Mesenchymal stem cell (in vitro differentiated cells and primary cell): ENCODE results near the gene TAPBP.
"Not testable (repeated sequence)": the region's sequence is repeated elsewhere in the genome, so short reads cannot be mapped to it uniquely, and the experiment has no call there.

Source experiments
- DNase-seq: peaks from one replicate; pipeline ENCODE4 v3.0.0-alpha.2; 2013
- H2AFZ ChIP-seq: one replicate; pipeline ENCODE4 v1.6.1; 2013; ENCODE audit warnings: low read depth, mild to moderate bottlenecking, control low read depth, inconsistent platforms, low read length, moderate library complexity
- H2AK5ac ChIP-seq: 2 replicates; pipeline ENCODE4 v1.6.1; 2013; ENCODE audit warnings: low read length, moderate library complexity, mild to moderate bottlenecking, inconsistent platforms; ENCODE audit not compliant: severe bottlenecking
- H2BK120ac ChIP-seq: one replicate; pipeline ENCODE4 v1.6.1; 2013; ENCODE audit warnings: low read depth, mild to moderate bottlenecking, inconsistent platforms, low read length, moderate library complexity
- H2BK12ac ChIP-seq, 2 experiments: one replicate each; pipeline ENCODE4 v1.6.1; 2013; ENCODE audit warnings: inconsistent platforms in 2 of 2, low read length in 2 of 2, mild to moderate bottlenecking in 2 of 2, moderate library complexity in 2 of 2, control low read depth in 1 of 2
- H2BK15ac ChIP-seq: one replicate; pipeline ENCODE4 v1.6.1; 2013; ENCODE audit warnings: mild to moderate bottlenecking, low read depth, inconsistent platforms; ENCODE audit not compliant: poor library complexity, severe bottlenecking
- H2BK5ac ChIP-seq: 2 replicates; pipeline ENCODE4 v1.6.1; 2013; ENCODE audit warnings: low read depth, mild to moderate bottlenecking, low read length, control low read depth, inconsistent platforms; ENCODE audit not compliant: poor library complexity, severe bottlenecking
- H3K14ac ChIP-seq, 2 experiments: one replicate each; pipeline ENCODE4 v1.6.1; 2013; ENCODE audit warnings: inconsistent platforms in 2 of 2, low read length in 2 of 2, control low read depth in 1 of 2, mild to moderate bottlenecking in 1 of 2, moderate library complexity in 1 of 2
- H3K18ac ChIP-seq, 2 experiments: one replicate each; pipeline ENCODE4 v1.6.1; 2013; ENCODE audit warnings: inconsistent platforms in 2 of 2, low read length in 2 of 2, control low read depth in 1 of 2, low read depth in 1 of 2, mild to moderate bottlenecking in 1 of 2
- H3K23ac ChIP-seq, 2 experiments: one replicate each; pipeline ENCODE4 v1.6.1; 2013; ENCODE audit warnings: inconsistent platforms in 2 of 2, low read length in 2 of 2, mild to moderate bottlenecking in 2 of 2, moderate library complexity in 2 of 2, control low read depth in 1 of 2
- H3K27ac ChIP-seq: 2 replicates; pipeline ENCODE4 v1.5.1; 2013; ENCODE audit warnings: mild to moderate bottlenecking, moderate library complexity, low read length, control low read depth, inconsistent platforms; ENCODE audit not compliant: poor library complexity, severe bottlenecking
- H3K27me3 ChIP-seq, 2 experiments: 2 replicates each; pipeline versions ENCODE4 v1.6.1 to v1.7.0; 2013; ENCODE audit warnings: low read length in 2 of 2, mild to moderate bottlenecking in 2 of 2, moderate library complexity in 2 of 2, control low read depth in 1 of 2, inconsistent platforms in 1 of 2; ENCODE audit not compliant: control insufficient read depth in 1 of 2, insufficient read depth in 1 of 2
- H3K36me3 ChIP-seq, 2 experiments: 2 replicates each; pipeline versions ENCODE4 v1.6.1 to v1.7.0; 2013; ENCODE audit warnings: low read length in 2 of 2, control low read depth in 1 of 2, inconsistent platforms in 1 of 2, low read depth in 1 of 2, mild to moderate bottlenecking in 1 of 2; ENCODE audit not compliant: insufficient read depth in 2 of 2, control insufficient read depth in 1 of 2
- H3K4ac ChIP-seq, 2 experiments: one replicate each; pipeline ENCODE4 v1.6.1; 2013; ENCODE audit warnings: inconsistent platforms in 2 of 2, low read length in 2 of 2, mild to moderate bottlenecking in 2 of 2, moderate library complexity in 2 of 2, control low read depth in 1 of 2, low read depth in 1 of 2
- H3K4me1 ChIP-seq: 2 replicates; pipeline ENCODE4 v1.6.1; 2013; ENCODE audit warnings: low read depth, low read length, control low read depth; ENCODE audit not compliant: control insufficient read depth, insufficient read depth
- H3K4me2 ChIP-seq: 2 replicates; pipeline ENCODE4 v1.6.1; 2013; ENCODE audit warnings: low read length, mild to moderate bottlenecking, inconsistent platforms; ENCODE audit not compliant: poor library complexity, severe bottlenecking
- H3K4me3 ChIP-seq, 2 experiments: 2 replicates each; pipeline versions ENCODE4 v1.5.1 to v1.7.0; 2013; ENCODE audit warnings: low read length in 2 of 2, mild to moderate bottlenecking in 2 of 2, control low read depth in 1 of 2, low read depth in 1 of 2; ENCODE audit not compliant: insufficient read depth in 1 of 2
- H3K79me1 ChIP-seq: replicated peaks from 2 replicates; pipeline ENCODE4 v1.6.1; 2013; ENCODE audit warnings: mild to moderate bottlenecking, control low read depth, low read length, inconsistent platforms; ENCODE audit not compliant: poor library complexity, severe bottlenecking
- H3K9ac ChIP-seq: 2 replicates; pipeline ENCODE4 v1.7.0; 2013; ENCODE audit warnings: mild to moderate bottlenecking, low read length, moderate library complexity
- H3K9me3 ChIP-seq: 2 replicates; pipeline ENCODE4 v1.7.0; 2013; ENCODE audit warnings: mild to moderate bottlenecking, low read length; ENCODE audit not compliant: control insufficient read depth
- H4K8ac ChIP-seq: one replicate; pipeline ENCODE4 v1.6.1; 2013; ENCODE audit warnings: inconsistent platforms, mild to moderate bottlenecking, low read length, moderate library complexity
- H4K91ac ChIP-seq: one replicate; pipeline ENCODE4 v1.6.1; 2013; ENCODE audit warnings: mild to moderate bottlenecking, low read length, inconsistent platforms
- WGBS: methylation state at CpG from one replicate; pipeline ENCODE4 v1.1.7; 2013; ENCODE audit warnings: mixed read lengths; 5-methylcytosine and 5-hydroxymethylcytosine counted together

TAPBP gene

GRCh38 chr6:33344701-33345697, 31.1 kb upstream of the TAPBP start:
- no peak overlapping the region for H2AFZ ChIP-seq
- H2AK5ac ChIP-seq, result no peak overlapping the region
- H3K27me3 ChIP-seq, result peaks cover 0 to 57% of the 10 kb centered on the region in 2 experiments
- H3K14ac ChIP-seq, result no peak overlapping the region
- no peaks in the 10 kb centered on the region for H3K36me3 ChIP-seq
- H2BK120ac ChIP-seq, result no peak overlapping the region
- H2BK15ac ChIP-seq, result no peak overlapping the region
- H3K9me3 ChIP-seq, result no peaks in the 10 kb centered on the region
- H3K23ac ChIP-seq, result no peak overlapping the region
- no peak overlapping the region for H3K4ac ChIP-seq
- H3K18ac ChIP-seq, result peak overlapping the region in 1 of 2 experiments; percentile 22
- peak; percentile 81 for DNase-seq
- H3K79me1 ChIP-seq, result no peaks in the 10 kb centered on the region
- no peak overlapping the region for H4K91ac ChIP-seq
- no peak overlapping the region for H4K8ac ChIP-seq
- peak overlapping the region; percentile 16 for H3K4me2 ChIP-seq
- no peak overlapping the region for H3K9ac ChIP-seq
- H3K4me1 ChIP-seq, result peaks cover 3% of the 10 kb centered on the region
- no peak overlapping the region for H3K27ac ChIP-seq
- no peak overlapping the region for H2BK12ac ChIP-seq
- 28% methylated on average over 18 of the region's 22 CpGs for WGBS
- no peak overlapping the region for H2BK5ac ChIP-seq
- peak overlapping the region in 1 of 2 experiments; percentile 43 for H3K4me3 ChIP-seq

GRCh38 chr6:33343953-33344611, 30.2 kb upstream of the TAPBP start:
- no peaks in the 10 kb centered on the region for H3K9me3 ChIP-seq
- no peak overlapping the region for H2BK15ac ChIP-seq
- no peak overlapping the region for H4K8ac ChIP-seq
- peaks cover 3% of the 10 kb centered on the region for H3K4me1 ChIP-seq
- peaks cover 0 to 53% of the 10 kb centered on the region in 2 experiments for H3K27me3 ChIP-seq
- H2BK5ac ChIP-seq, result no peak overlapping the region
- H2BK12ac ChIP-seq, result no peak overlapping the region
- no peaks in the 10 kb centered on the region for H3K36me3 ChIP-seq
- H3K14ac ChIP-seq, result no peak overlapping the region
- H2AK5ac ChIP-seq, result no peak overlapping the region
- no peak overlapping the region for H2BK120ac ChIP-seq
- no peak overlapping the region for H2AFZ ChIP-seq
- 81% methylated on average over 4 of the region's 6 CpGs for WGBS
- H4K91ac ChIP-seq, result no peak overlapping the region
- no peak overlapping the region for H3K4me3 ChIP-seq
- H3K79me1 ChIP-seq, result no peaks in the 10 kb centered on the region
- H3K4ac ChIP-seq, result no peak overlapping the region
- no peak overlapping the region for H3K4me2 ChIP-seq
- H3K9ac ChIP-seq, result no peak overlapping the region
- no peak overlapping the region for H3K23ac ChIP-seq
- no peak for DNase-seq
- no peak overlapping the region for H3K27ac ChIP-seq
- H3K18ac ChIP-seq, result no peak overlapping the region

- not testable (repeated sequence) for H3K4me3 ChIP-seq, H3K4me2 ChIP-seq, H2BK12ac ChIP-seq, H4K91ac ChIP-seq, H3K9me3 ChIP-seq, H2BK120ac ChIP-seq, H3K14ac ChIP-seq, H3K23ac ChIP-seq, H4K8ac ChIP-seq, H3K79me1 ChIP-seq, H2AFZ ChIP-seq, H2AK5ac ChIP-seq, H3K9ac ChIP-seq, H3K4me1 ChIP-seq, H3K4ac ChIP-seq, H3K18ac ChIP-seq, DNase-seq, H2BK15ac ChIP-seq, H3K27ac ChIP-seq, H2BK5ac ChIP-seq, H3K36me3 ChIP-seq
- peaks cover 0 to 56% of the 10 kb centered on the region in 2 experiments for H3K27me3 ChIP-seq
- WGBS, result 97% methylated on average over 6 of the region's 7 CpGs
These were observed 29.7 kb upstream of the TAPBP start for GRCh38 chr6:33343606-33343952.

GRCh38 chr6:33339193-33339592, 25.3 kb upstream of the TAPBP start:
- no peak overlapping the region for H3K4ac ChIP-seq
- no peak overlapping the region for H3K4me3 ChIP-seq
- H3K18ac ChIP-seq, result no peak overlapping the region
- no peak overlapping the region for H2BK120ac ChIP-seq
- H2BK5ac ChIP-seq, result no peak overlapping the region
- no peak overlapping the region for H3K9ac ChIP-seq
- no peak for DNase-seq
- no peak overlapping the region for H3K4me2 ChIP-seq
- peaks cover 0 to 36% of the 10 kb centered on the region in 2 experiments for H3K27me3 ChIP-seq
- no peak overlapping the region for H4K8ac ChIP-seq
- H4K91ac ChIP-seq, result no peak overlapping the region
- no peak overlapping the region for H3K14ac ChIP-seq
- H2AK5ac ChIP-seq, result no peak overlapping the region
- H2BK12ac ChIP-seq, result no peak overlapping the region
- H2AFZ ChIP-seq, result no peak overlapping the region
- no peaks in the 10 kb centered on the region for H3K79me1 ChIP-seq
- H3K23ac ChIP-seq, result no peak overlapping the region
- H2BK15ac ChIP-seq, result no peak overlapping the region
- WGBS, result 92% methylated on average over 6 of the region's 6 CpGs
- no peak overlapping the region for H3K27ac ChIP-seq
- no peaks in the 10 kb centered on the region for H3K9me3 ChIP-seq
- no peaks in the 10 kb centered on the region for H3K4me1 ChIP-seq
- no peaks in the 10 kb centered on the region for H3K36me3 ChIP-seq
